GM12878 (cell line): ENCODE results near the gene MPZL1. TPM values are rescaled to one million over a fixed set of nuclear protein-coding genes. Genes with fewer than 3 reads are reported as not detected.

Source experiments
- ATAC-seq: fragments of 200-7000 bp; cut with Tn5 transposase; 3 replicates; pipeline ENCODE4 v1.9.1; 2020; ENCODE audit warnings: mild to moderate bottlenecking, moderate library complexity
- BruUV-seq: library from RNA; stranded (reverse); fragments of 400-500 nt; replicated peaks from 2 replicates; lab custom pipeline; 2021; lab: Mats Ljungman, UMichigan
- CTCF ChIA-PET: fragments of 300-600 bp; sonication (Branson Sonifier 250); formaldehyde crosslinking; extraction: SDS; loops from one replicate; lab custom pipeline; 2021; ENCODE audit warnings: inconsistent platforms; lab: Yijun Ruan, JAX
- POLR2A ChIA-PET: fragments of 350-600 bp; formaldehyde crosslinking; extraction: SDS; loops from one replicate; lab custom pipeline; 2021; ENCODE audit warnings: inconsistent platforms; lab: Charles Lee
- RAD21 ChIA-PET: fragments of 300-600 bp; sonication (Branson Sonifier 250); formaldehyde crosslinking; loops from one replicate; lab custom pipeline; 2023; ENCODE audit warnings: antibody characterized with exemption; ENCODE audit not compliant: unreplicated experiment; lab: Charles Lee
- SMC1A ChIA-PET: fragments of 300-600 bp; sonication (Branson Sonifier 250); formaldehyde crosslinking; loops from one replicate; lab custom pipeline; 2023; ENCODE audit not compliant: unreplicated experiment, uncharacterized antibody; lab: Charles Lee
- DNase-seq: peaks from one replicate; pipeline ENCODE4 v3.0.0-alpha.2; 2011; ENCODE audit warnings: low read depth, low spot score
- FAIRE-seq: peaks from 3 replicates; lab custom pipeline; 2011; peaks lifted over from hg19 to GRCh38; lab: Jason Lieb, UNC
- H2AFZ ChIP-seq: 2 replicates; pipeline ENCODE4 v1.6.0; 2011; ENCODE audit warnings: low read depth, low read length, control low read depth; ENCODE audit not compliant: control insufficient read depth
- H3K27ac ChIP-seq: 2 replicates; pipeline ENCODE4 v1.5.1; 2011; ENCODE audit warnings: control low read depth; ENCODE audit not compliant: control insufficient read depth, insufficient read depth
- H3K27me3 ChIP-seq, 2 experiments: replicated peaks in 1 of 2; 2 replicates each; pipeline versions ENCODE4 v1.6.0 to v1.6.1; 2011; ENCODE audit warnings: low read length in 1 of 2; ENCODE audit not compliant: control insufficient read depth in 2 of 2, insufficient read depth in 2 of 2
- H3K36me3 ChIP-seq, 2 experiments: 2 replicates each; pipeline ENCODE4 v1.5.1; 2011; ENCODE audit warnings: low read length in 1 of 2; ENCODE audit not compliant: control insufficient read depth in 2 of 2, insufficient read depth in 2 of 2
- H3K4me1 ChIP-seq: 2 replicates; pipeline ENCODE4 v1.6.1; 2011; ENCODE audit warnings: mild to moderate bottlenecking, low read length, moderate library complexity, mixed read lengths; ENCODE audit not compliant: control insufficient read depth, insufficient read depth
- H3K4me2 ChIP-seq: 2 replicates; pipeline ENCODE4 v1.6.0; 2011; ENCODE audit warnings: control low read depth; ENCODE audit not compliant: control insufficient read depth, insufficient read depth
- H3K4me3 ChIP-seq: fragments of 200-600 bp; sonication (generic); 2 replicates; pipeline ENCODE4 v1.5.1; 2016
- H3K79me2 ChIP-seq: 2 replicates; pipeline ENCODE4 v1.6.0; 2011; ENCODE audit warnings: low read length; ENCODE audit not compliant: control insufficient read depth, insufficient read depth
- H3K9ac ChIP-seq: 2 replicates; pipeline ENCODE4 v1.8.0; 2011; ENCODE audit warnings: low read length, control low read depth, mixed read lengths; ENCODE audit not compliant: control insufficient read depth, insufficient read depth
- H3K9me3 ChIP-seq: replicated peaks from 3 replicates; pipeline ENCODE4 v1.5.1; 2011; ENCODE audit warnings: mild to moderate bottlenecking, low read length; ENCODE audit not compliant: control insufficient read depth, insufficient read depth
- H4K20me1 ChIP-seq: 2 replicates; pipeline ENCODE4 v1.6.0; 2011; ENCODE audit not compliant: control insufficient read depth, insufficient read depth
- FOS ChIP-seq: IDR thresholded peaks from 3 replicates; pipeline ENCODE4 v1.6.1; 2011; ENCODE audit warnings: borderline replicate concordance; ENCODE audit not compliant: insufficient read length; ENCODE audit errors: extremely low read depth
- HDAC2 ChIP-seq: fragments of 200-600 bp; sonication (generic); IDR thresholded peaks from 2 replicates; pipeline ENCODE4 v1.6.1; 2017
- KDM1A ChIP-seq: fragments of 200-600 bp; sonication (generic); IDR thresholded peaks from 2 replicates; pipeline ENCODE4 v1.6.1; 2016; ENCODE audit warnings: borderline replicate concordance
- MEF2A ChIP-seq: IDR thresholded peaks from 2 replicates; pipeline ENCODE4 v1.6.1; 2011; ENCODE audit warnings: low read depth, mild to moderate bottlenecking, low read length, moderate library complexity; ENCODE audit not compliant: insufficient read depth
- NFIC ChIP-seq: IDR thresholded peaks from 2 replicates; pipeline ENCODE4 v1.6.1; 2012; ENCODE audit warnings: low read depth, mild to moderate bottlenecking, inconsistent platforms, low read length, moderate library complexity
- POLR2AphosphoS5 ChIP-seq: IDR thresholded peaks from 2 replicates; pipeline ENCODE4 v1.6.1; 2011; ENCODE audit warnings: mild to moderate bottlenecking, low read length, inconsistent platforms
- ZNF217 ChIP-seq: fragments of 450-650 bp; IDR thresholded peaks from 2 replicates; pipeline ENCODE4 v1.6.1; 2017; ENCODE audit warnings: antibody characterized with exemption, mild to moderate bottlenecking
- WGBS: methylation state at CpG from one replicate; pipeline ENCODE4 v1.1.6; 2016; ENCODE audit warnings: low lambda C conversion rate; ENCODE audit not compliant: insufficient replicate concordance, insufficient coverage; ENCODE audit errors: missing lambda C conversion rate; 5-methylcytosine and 5-hydroxymethylcytosine counted together
- in situ Hi-C: fragments of 300-500 bp; cut with MboI; formaldehyde crosslinking; loops from 9 replicates; pipeline ENCODE4 v1.14.3; 2018; ENCODE audit warnings: mixed read lengths
- intact Hi-C: fragments of 100-400 bp; cut with micrococcal nuclease; formaldehyde crosslinking; loops from one replicate; pipeline ENCODE4 v1.14.2; 2022; ENCODE audit not compliant: unreplicated experiment
- polyA plus RNA-seq, 11 experiments: library from polyadenylated mRNA; depleted of rRNA in 4 of 11; unstranded in 6 of 11; stranded (reverse) in 5 of 11; fragments of >200 nt; fragmentation: Nextera tagmentation in 4 of 11; fragmentation: Illumina TruSeq in 1 of 11; extraction: Ambion mirVana in 4 of 11; extraction: Trizol in 1 of 11; gene quantifications; 1 replicate in 1 of 11; 2 replicates in 10 of 11; pipeline versions ENCODE4 v1.2.1 to v1.2.3, GENCODE V29; 2011 to 2016; ENCODE audit warnings: inconsistent platforms in 2 of 11, missing spikeins in 2 of 11, low read depth in 1 of 11
- total RNA-seq, 4 experiments: library from RNA; depleted of rRNA in 3 of 4; stranded (reverse); fragments of >200 nt in 3 of 4; fragmentation: Illumina TruSeq in 1 of 4; extraction: Trizol in 1 of 4; gene quantifications; 2 replicates each; pipeline versions ENCODE4 v1.2.1 to v1.2.3, GENCODE V29; 2013 to 2021
- TF ChIP-seq, protein P1 (sequence below): fragments of 450-650 bp; IDR thresholded peaks from 2 replicates; pipeline ENCODE4 v1.6.1; 2017; ENCODE audit warnings: mild to moderate bottlenecking
- TF ChIP-seq, protein P2 (sequence below): fragments of 450-650 bp; formaldehyde crosslinking; IDR thresholded peaks from 2 replicates; pipeline ENCODE4 v1.4.0; 2020; ENCODE audit warnings: mild to moderate bottlenecking, moderate library complexity
- TF ChIP-seq, protein P3 (sequence below): IDR thresholded peaks from 2 replicates; pipeline ENCODE4 v1.6.1; 2012; ENCODE audit warnings: low read length, inconsistent platforms

The MPZL1 gene
- total and polyA plus RNA-seq, 10 of the 15 experiments (the other 5 are each of a cell fraction or from before 2014, with no cell fraction given): 9.8 to 60.9 (median 45.9) TPM

DNA sequence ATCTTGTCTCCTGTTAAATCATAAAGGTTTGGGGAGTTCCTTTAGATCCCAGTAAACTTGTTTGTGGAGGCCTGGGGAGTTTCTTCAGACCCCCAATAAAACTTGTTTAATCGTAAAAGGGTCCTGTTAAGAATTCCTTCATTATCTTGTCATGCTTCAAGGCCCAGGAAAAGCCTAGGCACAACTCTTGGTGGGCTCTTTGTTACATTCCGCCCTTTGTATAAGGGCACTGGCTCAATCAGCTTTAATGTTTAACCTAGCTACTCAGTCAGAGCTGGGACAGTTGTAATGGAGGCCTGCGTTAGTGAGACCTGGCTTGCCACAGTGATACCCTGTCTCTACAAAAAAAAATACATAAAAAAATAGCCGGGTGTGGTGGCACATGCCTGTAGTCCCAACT, 77.2 kb downstream of the MPZL1 start:
- in situ Hi-C loops (no loop called here), intact Hi-C loops (no loop called here)
- no peaks in the 10 kb centered on the region for H4K20me1 ChIP-seq
- H3K9ac ChIP-seq: no peak overlapping the region
- no peak for TF ChIP-seq POLR2AphosphoS5
- no peak for TF ChIP-seq FOS
- H3K4me2 ChIP-seq: no peak overlapping the region
- H3K27me3 ChIP-seq: no peaks in the 10 kb centered on the region
- ChIA-PET CTCF (interaction anchor here (1.2 to 2.5 kb wide), 4 partner anchors 18 to 284 kb away, joined by 3 to 13 read pairs (median 4); no protein-coding TSS in a partner anchor), RAD21 (no interaction called here), POLR2A (no interaction called here), SMC1A (interaction anchor here (0.6 kb wide), 1 partner anchor 264 kb away, joined by 4 read pairs; no protein-coding TSS in a partner anchor)
- H3K36me3 ChIP-seq: no peaks in the 10 kb centered on the region
- no TSS peak for BruUV-seq
- no peak overlapping the region for H3K4me3 ChIP-seq
- WGBS: 97% methylated on average over 4 of the region's 4 CpGs
- ATAC-seq (no peak), DNase-seq (no peak), FAIRE-seq (no peak)
- no peaks in the 10 kb centered on the region; the same call in 1 of the 3 replicates for H3K9me3 ChIP-seq
- no peak overlapping the region for H3K27ac ChIP-seq
- no peak overlapping the region for H2AFZ ChIP-seq
- H3K4me1 ChIP-seq: no peaks in the 10 kb centered on the region
- H3K79me2 ChIP-seq: no peaks in the 10 kb centered on the region

DNA sequence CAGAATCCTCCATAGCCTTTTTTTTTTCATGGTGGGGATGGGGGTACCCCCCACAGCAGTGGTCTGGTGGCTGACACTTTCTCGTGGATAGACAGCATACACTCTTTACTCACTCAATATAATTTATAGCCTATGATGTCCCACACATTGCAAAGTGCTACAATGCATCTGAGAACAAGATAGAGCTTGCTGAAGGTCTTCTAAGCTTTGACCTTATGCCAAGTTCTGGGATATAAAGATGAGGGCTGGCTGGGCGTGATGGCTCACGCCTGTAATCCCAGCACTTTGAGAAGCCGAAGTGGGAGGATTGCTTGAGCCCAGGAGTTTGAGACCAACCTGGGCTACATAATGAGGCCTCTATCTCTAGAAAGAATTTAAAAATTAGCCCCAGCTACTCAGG, 78.0 kb downstream of the MPZL1 start:
- H2AFZ ChIP-seq: no peak overlapping the region
- no peaks in the 10 kb centered on the region for H3K27me3 ChIP-seq
- RAD21 ChIA-PET: no interaction called here
- no peaks in the 10 kb centered on the region for H3K36me3 ChIP-seq
- CTCF ChIA-PET: interaction anchor here (1.2 to 2.5 kb wide), 4 partner anchors 19 to 283 kb away, joined by 3 to 13 read pairs (median 4); no protein-coding TSS in a partner anchor
- no peak overlapping the region for H3K9ac ChIP-seq
- SMC1A ChIA-PET: no interaction called here
- intact Hi-C loops (loop anchor here (5.0 kb wide), 1 partner anchor 138 kb away; the partner anchor contains the start of genes DCAF6 and MPC2), in situ Hi-C loops (no loop called here)
- DNase-seq: no peak
- no peaks in the 10 kb centered on the region for H3K79me2 ChIP-seq
- WGBS: 29% methylated on average over 4 of the region's 4 CpGs
- no peak overlapping the region for H3K4me2 ChIP-seq
- H4K20me1 ChIP-seq: no peaks in the 10 kb centered on the region
- POLR2A ChIA-PET: interaction anchor here (0.7 kb wide), 1 partner anchor 118 kb away, joined by 3 read pairs; no protein-coding TSS in a partner anchor
- BruUV-seq: no TSS peak
- H3K4me1 ChIP-seq: peaks cover 5% of the 10 kb centered on the region; the same call in 1 of the 2 replicates
- no peaks in the 10 kb centered on the region; the same call in 1 of the 3 replicates for H3K9me3 ChIP-seq
- no peak for FAIRE-seq
- no peak overlapping the region for H3K4me3 ChIP-seq
- no peak overlapping the region for H3K27ac ChIP-seq
- no peak for ATAC-seq
- TF ChIP-seq HDAC2 (no peak), ZNF217 (no peak), MEF2A (no peak), NFIC (no peak), KDM1A (no peak)
- TF ChIP-seq, protein P1, sequence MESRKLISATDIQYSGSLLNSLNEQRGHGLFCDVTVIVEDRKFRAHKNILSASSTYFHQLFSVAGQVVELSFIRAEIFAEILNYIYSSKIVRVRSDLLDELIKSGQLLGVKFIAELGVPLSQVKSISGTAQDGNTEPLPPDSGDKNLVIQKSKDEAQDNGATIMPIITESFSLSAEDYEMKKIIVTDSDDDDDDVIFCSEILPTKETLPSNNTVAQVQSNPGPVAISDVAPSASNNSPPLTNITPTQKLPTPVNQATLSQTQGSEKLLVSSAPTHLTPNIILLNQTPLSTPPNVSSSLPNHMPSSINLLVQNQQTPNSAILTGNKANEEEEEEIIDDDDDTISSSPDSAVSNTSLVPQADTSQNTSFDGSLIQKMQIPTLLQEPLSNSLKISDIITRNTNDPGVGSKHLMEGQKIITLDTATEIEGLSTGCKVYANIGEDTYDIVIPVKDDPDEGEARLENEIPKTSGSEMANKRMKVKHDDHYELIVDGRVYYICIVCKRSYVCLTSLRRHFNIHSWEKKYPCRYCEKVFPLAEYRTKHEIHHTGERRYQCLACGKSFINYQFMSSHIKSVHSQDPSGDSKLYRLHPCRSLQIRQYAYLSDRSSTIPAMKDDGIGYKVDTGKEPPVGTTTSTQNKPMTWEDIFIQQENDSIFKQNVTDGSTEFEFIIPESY: no peak
- TF ChIP-seq, protein P2, sequence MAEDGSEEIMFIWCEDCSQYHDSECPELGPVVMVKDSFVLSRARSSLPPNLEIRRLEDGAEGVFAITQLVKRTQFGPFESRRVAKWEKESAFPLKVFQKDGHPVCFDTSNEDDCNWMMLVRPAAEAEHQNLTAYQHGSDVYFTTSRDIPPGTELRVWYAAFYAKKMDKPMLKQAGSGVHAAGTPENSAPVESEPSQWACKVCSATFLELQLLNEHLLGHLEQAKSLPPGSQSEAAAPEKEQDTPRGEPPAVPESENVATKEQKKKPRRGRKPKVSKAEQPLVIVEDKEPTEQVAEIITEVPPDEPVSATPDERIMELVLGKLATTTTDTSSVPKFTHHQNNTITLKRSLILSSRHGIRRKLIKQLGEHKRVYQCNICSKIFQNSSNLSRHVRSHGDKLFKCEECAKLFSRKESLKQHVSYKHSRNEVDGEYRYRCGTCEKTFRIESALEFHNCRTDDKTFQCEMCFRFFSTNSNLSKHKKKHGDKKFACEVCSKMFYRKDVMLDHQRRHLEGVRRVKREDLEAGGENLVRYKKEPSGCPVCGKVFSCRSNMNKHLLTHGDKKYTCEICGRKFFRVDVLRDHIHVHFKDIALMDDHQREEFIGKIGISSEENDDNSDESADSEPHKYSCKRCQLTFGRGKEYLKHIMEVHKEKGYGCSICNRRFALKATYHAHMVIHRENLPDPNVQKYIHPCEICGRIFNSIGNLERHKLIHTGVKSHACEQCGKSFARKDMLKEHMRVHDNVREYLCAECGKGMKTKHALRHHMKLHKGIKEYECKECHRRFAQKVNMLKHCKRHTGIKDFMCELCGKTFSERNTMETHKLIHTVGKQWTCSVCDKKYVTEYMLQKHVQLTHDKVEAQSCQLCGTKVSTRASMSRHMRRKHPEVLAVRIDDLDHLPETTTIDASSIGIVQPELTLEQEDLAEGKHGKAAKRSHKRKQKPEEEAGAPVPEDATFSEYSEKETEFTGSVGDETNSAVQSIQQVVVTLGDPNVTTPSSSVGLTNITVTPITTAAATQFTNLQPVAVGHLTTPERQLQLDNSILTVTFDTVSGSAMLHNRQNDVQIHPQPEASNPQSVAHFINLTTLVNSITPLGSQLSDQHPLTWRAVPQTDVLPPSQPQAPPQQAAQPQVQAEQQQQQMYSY (CRISPR knock-in tag): no peak
- TF ChIP-seq, protein P3, sequence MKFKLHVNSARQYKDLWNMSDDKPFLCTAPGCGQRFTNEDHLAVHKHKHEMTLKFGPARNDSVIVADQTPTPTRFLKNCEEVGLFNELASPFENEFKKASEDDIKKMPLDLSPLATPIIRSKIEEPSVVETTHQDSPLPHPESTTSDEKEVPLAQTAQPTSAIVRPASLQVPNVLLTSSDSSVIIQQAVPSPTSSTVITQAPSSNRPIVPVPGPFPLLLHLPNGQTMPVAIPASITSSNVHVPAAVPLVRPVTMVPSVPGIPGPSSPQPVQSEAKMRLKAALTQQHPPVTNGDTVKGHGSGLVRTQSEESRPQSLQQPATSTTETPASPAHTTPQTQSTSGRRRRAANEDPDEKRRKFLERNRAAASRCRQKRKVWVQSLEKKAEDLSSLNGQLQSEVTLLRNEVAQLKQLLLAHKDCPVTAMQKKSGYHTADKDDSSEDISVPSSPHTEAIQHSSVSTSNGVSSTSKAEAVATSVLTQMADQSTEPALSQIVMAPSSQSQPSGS: no peak
